NCI-H2227 (cell line): ENCODE measurements around the gene RETREG1.

Experiments
- DNase-seq: peaks from one replicate; lab custom pipeline; 2025; ENCODE audit not compliant: unreplicated experiment; lab: John Stamatoyannopoulos, UW

The RETREG1 gene

GRCh38 chr5:16534280-16534679 lies 82.5 kb downstream of the RETREG1 start:
- no peak for DNase-seq

GRCh38 chr5:16531063-16531648 lies 85.6 kb downstream of the RETREG1 start:
- DNase-seq = peak; percentile 9

DNA sequence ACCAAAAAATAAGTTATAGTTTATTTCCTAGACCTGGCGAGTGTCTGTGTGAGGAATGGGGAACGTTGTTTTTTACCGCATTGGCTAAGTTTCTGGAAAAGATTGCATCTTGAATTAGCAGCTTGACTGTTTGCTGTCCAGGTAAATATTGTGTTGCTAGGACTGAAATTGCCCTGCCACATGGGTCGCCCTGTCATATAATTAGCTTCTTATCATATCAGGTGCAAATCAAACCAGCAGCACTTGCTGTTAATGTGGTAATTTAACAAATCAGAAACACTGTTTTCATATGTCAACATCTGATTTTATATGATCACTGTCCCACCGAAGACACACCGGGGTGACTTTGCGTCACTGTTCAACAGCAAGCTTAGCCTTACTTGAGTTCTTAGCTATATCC lies 87.5 kb downstream of the RETREG1 start:
- DNase-seq = no peak

DNA sequence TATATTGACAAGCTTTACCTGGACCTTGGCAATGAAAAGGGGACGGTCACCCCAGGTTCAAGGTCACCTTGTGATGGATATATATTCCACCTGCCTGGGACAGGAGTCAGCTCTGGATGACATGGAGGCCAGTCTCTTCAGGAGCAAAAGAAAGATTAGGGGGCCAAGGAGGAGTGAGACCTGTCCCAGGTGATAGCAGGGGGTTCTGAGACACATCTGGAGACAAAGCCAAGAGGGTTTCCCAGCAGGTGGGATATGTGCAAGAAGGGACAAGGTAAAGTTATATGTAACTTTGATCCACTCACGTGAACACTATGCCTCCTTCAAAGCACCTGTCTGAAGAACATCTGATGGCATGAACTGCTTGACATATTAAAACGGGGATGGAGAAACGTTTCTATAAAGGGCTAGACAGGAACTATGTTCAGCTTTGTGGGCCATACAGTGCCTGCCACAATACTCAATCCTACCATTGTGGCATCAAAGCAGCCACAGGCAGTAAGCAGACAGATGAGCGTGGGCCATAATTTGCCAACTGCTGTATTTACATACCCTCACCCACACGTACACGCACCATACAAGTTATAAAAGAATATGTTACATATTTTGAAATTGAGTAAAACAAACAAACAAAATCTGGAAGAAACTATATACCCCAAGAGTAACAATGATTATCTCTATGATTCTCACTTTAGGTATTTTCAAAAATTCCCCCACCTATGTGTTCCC lies 88.3 kb downstream of the RETREG1 start:
- DNase-seq = no peak

- no peak for DNase-seq
These were observed 91.1 kb downstream of the RETREG1 start for GRCh38 chr5:16525651-16526050.

- DNase-seq = no peak
These were observed 92.5 kb downstream of the RETREG1 start for GRCh38 chr5:16524286-16524685.

GRCh38 chr5:16521521-16522483 lies 95.0 kb downstream of the RETREG1 start:
- DNase-seq = no peak

- DNase-seq = no peak
These were observed 96.0 kb downstream of the RETREG1 start for GRCh38 chr5:16520841-16521240.

GRCh38 chr5:16519435-16519834 lies 97.4 kb downstream of the RETREG1 start:
- DNase-seq = no peak

- no peak for DNase-seq
These were observed 98.2 kb downstream of the RETREG1 start for GRCh38 chr5:16518606-16519005.

DNA sequence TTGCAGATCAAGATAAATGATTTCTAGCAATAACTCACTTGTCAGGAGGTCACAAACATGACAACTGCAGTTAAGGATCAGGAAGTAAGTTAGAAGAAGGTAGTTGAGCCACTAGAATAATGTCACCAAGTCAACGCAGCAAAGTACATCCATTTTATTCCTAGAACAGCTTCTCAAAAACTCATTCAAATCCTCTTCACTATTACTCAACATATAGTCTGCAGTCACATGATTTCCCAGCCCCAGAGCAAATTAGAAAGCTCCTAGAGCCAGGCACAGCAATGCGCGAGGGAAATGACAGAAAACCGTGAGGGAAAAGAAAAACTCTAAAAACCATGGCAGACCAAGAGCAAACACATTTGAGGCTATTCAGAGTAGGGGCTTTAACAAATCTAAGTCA lies 101.3 kb downstream of the RETREG1 start:
- DNase-seq = no peak

GRCh38 chr5:16510098-16510497 lies 106.7 kb downstream of the RETREG1 start:
- DNase-seq = no peak

DNA sequence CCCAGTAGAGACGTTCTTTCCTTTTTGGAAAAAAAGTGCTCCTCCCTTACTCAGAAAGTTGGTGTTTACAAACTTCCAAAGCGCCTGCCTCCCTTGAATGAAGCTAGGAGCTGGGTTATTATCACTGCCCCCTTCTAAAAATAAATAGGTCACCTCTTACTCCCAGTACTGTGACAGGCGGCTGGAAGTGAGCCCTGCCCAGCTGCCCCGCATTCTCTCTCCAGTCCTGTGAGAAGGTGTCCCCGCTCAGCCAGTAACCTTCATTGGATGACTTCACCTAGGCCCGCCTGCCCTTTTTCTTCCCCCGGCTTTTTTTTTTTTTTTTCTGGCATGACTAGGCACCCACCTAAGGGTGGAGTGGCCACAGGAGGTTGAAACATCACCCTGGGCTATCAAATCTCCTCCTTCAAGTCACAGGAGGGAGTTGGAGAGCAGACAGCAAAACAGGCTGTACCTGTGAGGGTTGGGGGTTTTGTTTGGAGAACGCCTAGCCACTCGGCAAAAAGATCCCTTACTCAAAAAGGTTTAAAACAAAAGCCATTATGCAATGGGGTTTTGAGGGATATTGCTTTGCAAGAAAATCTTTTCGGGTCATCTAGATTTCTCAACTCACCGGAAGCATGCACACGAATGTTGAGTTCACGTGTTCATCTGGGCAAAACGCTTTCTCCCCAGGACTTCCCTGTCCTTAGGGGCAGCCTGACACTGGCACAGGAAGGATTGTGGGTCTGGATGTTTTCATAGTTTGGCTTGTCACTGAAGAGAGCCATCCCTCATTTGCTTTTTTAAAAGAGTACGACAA lies 107.9 kb downstream of the RETREG1 start:
- peak; percentile 7 for DNase-seq

GRCh38 chr5:16507716-16508115 lies 109.1 kb downstream of the RETREG1 start:
- DNase-seq = no peak

DNA sequence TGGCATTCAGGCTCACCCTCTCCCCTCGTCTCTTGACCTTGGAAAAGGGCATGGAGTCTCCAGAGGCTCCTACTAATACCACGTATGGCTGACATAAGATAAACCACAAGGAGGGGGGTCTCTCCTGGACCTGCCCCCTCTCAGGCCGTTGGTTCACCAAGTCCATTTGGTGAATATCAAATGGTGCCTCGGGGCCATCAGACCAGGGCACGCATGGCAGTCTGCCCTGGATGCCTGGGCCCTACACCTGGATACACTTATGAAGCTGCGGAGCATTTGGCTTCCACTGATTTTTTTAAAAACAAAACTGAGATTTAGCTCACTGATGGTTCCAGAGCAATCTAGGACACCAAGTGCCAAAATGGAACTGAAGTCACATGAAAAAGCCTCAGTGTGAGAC lies 110.9 kb downstream of the RETREG1 start:
- no peak for DNase-seq

DNA sequence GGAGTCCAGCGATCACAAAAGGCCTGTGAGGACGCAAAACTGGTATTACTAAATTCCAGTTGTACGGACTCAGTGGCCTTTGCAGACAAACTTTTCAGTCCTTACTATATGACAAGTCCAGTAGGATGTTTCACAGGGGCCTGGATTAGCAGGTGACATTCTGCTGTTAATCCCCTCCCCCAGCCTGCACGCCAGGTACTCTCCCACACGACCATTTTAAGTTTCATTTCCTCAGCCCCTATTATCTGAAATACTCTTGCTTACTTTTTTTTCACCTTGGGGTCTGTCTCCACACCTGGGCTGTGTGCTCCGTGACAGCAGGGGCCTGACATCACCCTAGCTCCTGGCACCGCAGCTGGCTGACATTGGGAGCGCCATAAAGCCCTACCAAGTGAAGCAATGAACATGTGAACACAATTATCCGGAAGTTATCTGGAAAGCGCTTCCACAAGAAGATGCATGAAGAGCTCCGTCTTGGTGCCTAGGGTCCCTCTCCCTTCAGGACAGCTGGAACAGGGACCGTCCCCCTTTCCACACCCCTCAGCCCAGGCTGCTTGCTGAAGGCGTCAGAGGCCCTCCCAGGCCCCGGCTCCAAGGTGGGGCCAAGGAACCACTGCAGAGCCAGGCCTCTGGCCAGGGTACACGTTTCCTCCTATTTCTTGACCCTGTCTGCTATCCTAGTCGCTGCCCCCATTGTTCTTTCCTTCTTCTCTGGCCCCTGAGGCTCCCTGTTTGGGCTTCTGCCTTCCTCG lies 111.5 kb downstream of the RETREG1 start:
- no peak for DNase-seq

DNA sequence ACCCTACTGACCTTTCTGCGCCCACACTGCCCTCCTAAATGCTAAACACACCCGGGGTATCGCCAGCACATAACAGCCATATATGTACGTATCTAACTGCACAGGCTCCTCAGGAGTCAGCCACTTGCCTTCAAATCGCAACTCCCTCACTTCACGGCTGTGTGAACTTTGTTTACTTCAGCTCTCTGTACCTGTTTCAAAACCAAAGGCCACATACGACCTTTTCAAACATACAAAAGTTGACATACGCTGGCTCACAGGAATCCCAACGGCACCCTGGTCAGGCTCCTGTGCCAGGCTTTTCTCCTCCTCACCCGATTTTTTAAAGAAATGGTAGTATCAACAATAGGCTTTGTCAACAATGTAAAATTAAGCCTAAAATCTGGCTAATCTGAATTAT lies 112.2 kb downstream of the RETREG1 start:
- no peak for DNase-seq

DNA sequence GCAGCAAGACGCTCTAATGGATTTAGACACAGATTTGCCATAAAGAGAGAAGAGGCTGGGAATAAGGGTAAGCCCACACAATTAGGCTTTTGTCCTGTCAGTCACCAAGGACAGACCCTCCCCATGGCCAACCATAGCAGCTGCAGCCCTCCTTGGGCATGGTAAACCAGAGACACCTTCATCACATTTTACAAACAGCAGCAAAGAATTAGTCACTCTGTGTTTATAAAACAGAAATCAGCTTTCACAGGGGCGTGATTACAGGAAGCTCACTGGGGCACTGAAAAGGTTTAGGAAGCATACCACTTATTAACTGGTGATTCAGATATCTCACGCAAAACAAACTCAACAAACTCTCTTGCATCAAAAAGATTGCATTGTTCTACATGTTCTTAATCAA lies 113.9 kb downstream of the RETREG1 start:
- no peak for DNase-seq

GRCh38 chr5:16500024-16500423 lies 116.8 kb downstream of the RETREG1 start:
- no peak for DNase-seq

DNA sequence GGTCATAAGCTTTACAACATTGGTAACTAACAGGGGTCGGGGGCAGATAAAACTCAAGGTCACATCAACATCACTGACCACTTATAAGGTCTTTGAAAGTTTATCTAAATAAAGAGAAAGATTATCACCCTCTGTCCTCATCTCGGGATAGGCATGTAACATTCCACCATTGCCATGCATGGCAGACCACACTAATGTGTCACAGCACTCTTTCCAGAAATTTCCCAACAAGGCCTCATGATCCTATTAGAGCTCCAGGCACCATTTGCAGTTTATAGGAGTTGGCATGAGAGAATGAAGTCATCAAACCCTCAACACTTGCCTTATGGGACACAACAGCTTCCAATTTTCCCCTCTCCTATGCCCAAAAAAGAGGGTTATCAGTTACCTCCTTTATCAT lies 119.3 kb downstream of the RETREG1 start:
- DNase-seq = no peak
